Activated naive CD4-positive, alpha-beta T cell treated with anti-CD3 and anti-CD28 coated beads for 36 hours (primary cell): ENCODE measurements around the gene PTDSS2. TPM values are rescaled to one million over a fixed set of nuclear protein-coding genes. Genes with fewer than 3 reads are reported as not detected.

ENCODE experiments used
- CTCF ChIA-PET: fragments of 350-600 bp; sonication (Branson Sonifier 250); formaldehyde crosslinking; loops from one replicate; lab custom pipeline; 2021; ENCODE audit warnings: antibody characterized with exemption; lab: Charles Lee
- DNase-seq: peaks from one replicate; pipeline ENCODE4 v3.0.0-alpha.2; 2020
- H3K27ac Mint-ChIP-seq: one replicate; pipeline ENCODE4 v1.8.0; 2021; ENCODE audit warnings: mild to moderate bottlenecking, mixed read lengths
- H3K27me3 Mint-ChIP-seq: one replicate; pipeline ENCODE4 v1.8.0; 2021; ENCODE audit warnings: low read depth, mixed read lengths
- H3K36me3 Mint-ChIP-seq: one replicate; pipeline ENCODE4 v1.8.0; 2021; ENCODE audit warnings: low read depth, mixed read lengths
- H3K4me1 Mint-ChIP-seq: one replicate; pipeline ENCODE4 v1.8.0; 2021; ENCODE audit warnings: low read depth, mixed read lengths
- H3K4me3 Mint-ChIP-seq: one replicate; pipeline ENCODE4 v1.8.0; 2021; ENCODE audit warnings: mild to moderate bottlenecking, moderate library complexity, mixed read lengths
- H3K9me3 Mint-ChIP-seq: one replicate; pipeline ENCODE4 v1.8.0; 2021; ENCODE audit warnings: mixed read lengths
- intact Hi-C: fragments of 100-400 bp; cut with micrococcal nuclease; formaldehyde crosslinking; loops from one replicate; pipeline ENCODE4 v1.15.1; 2023
- total RNA-seq, 2 experiments: library from RNA; stranded (reverse); gene quantifications; one replicate each; pipeline ENCODE4 v1.2.3, GENCODE V29; 2021

Gene PTDSS2
- total RNA-seq, 2 experiments from 2014 or later = 12.1 to 15.0 TPM

- no peak overlapping the region for H3K4me3 Mint-ChIP-seq
- CTCF ChIA-PET = no interaction called here
Measured at GRCh38 chr11:538431-539051, 88.5 kb downstream of the PTDSS2 start.

GRCh38 chr11:539971-540481 lies 89.9 kb downstream of the PTDSS2 start:
- intact Hi-C loops = no loop called here
- H3K27ac Mint-ChIP-seq = no peak overlapping the region
- CTCF ChIA-PET = no interaction called here
- no peak for DNase-seq
- H3K9me3 Mint-ChIP-seq = no peaks in the 10 kb centered on the region
- no peaks in the 10 kb centered on the region for H3K27me3 Mint-ChIP-seq
- H3K4me1 Mint-ChIP-seq = peaks cover 4% of the 10 kb centered on the region
- no peak overlapping the region for H3K4me3 Mint-ChIP-seq
- H3K36me3 Mint-ChIP-seq = no peaks in the 10 kb centered on the region

More at GRCh38 chr11:538431-539051, 88.5 kb downstream of the PTDSS2 start:
- H3K4me1 Mint-ChIP-seq = peaks cover 7% of the 10 kb centered on the region
- H3K27me3 Mint-ChIP-seq = no peaks in the 10 kb centered on the region
- H3K27ac Mint-ChIP-seq = no peak overlapping the region
- no peaks in the 10 kb centered on the region for H3K36me3 Mint-ChIP-seq
- H3K9me3 Mint-ChIP-seq = no peaks in the 10 kb centered on the region
- DNase-seq = no peak
- intact Hi-C loops = no loop called here

Other genes starting within 250 kb of the PTDSS2 start
- 10 to 100 TPM; 50.4 to 51.6 TPM for gene BET1L, start 242.9 kb upstream of the PTDSS2 start, total RNA-seq
- gene RIC8A, start 242.6 kb upstream of the PTDSS2 start, total RNA-seq = 10 to 100 TPM; 74.9 to 85.0 TPM
- gene SIRT3, start 213.9 kb upstream of the PTDSS2 start, total RNA-seq = 10 to 100 TPM; 16.1 to 20.1 TPM
- 100 to 1,000 TPM; 206 to 210 TPM for gene PSMD13, start 213.3 kb upstream of the PTDSS2 start, total RNA-seq
- 1 to 10 TPM; 1.2 to 1.5 TPM for gene NLRP6, start 171.9 kb upstream of the PTDSS2 start, total RNA-seq
- 100 to 1,000 TPM in 1 of 2 experiments, 10 to 100 TPM in 1; 99.6 to 101 TPM for gene PGGHG, start 161.2 kb upstream of the PTDSS2 start, total RNA-seq
- not detected for gene IFITM5, start 150.8 kb upstream of the PTDSS2 start, total RNA-seq
- gene IFITM2, start 142.5 kb upstream of the PTDSS2 start, total RNA-seq = 100 to 1,000 TPM; 760 to 802 TPM
- 100 to 1,000 TPM; 359 to 378 TPM for gene IFITM1, start 136.2 kb upstream of the PTDSS2 start, total RNA-seq
- 10 to 100 TPM; 54.5 to 56.6 TPM for gene IFITM3, start 129.4 kb upstream of the PTDSS2 start, total RNA-seq
- gene B4GALNT4, start 80.8 kb upstream of the PTDSS2 start, total RNA-seq = 1 to 10 TPM; 4.1 to 5.2 TPM
- not detected for gene PKP3, start 56.1 kb upstream of the PTDSS2 start, total RNA-seq
- gene SIGIRR, start 35.3 kb upstream of the PTDSS2 start, total RNA-seq = 10 to 100 TPM; 38.0 to 38.8 TPM
- 10 to 100 TPM; 28.9 to 31.0 TPM for gene ANO9, start 8.3 kb upstream of the PTDSS2 start, total RNA-seq
- gene RNH1, start 57.0 kb downstream of the PTDSS2 start, total RNA-seq = 100 to 1,000 TPM; 101 to 102 TPM
- gene HRAS, start 85.3 kb downstream of the PTDSS2 start, total RNA-seq = 10 to 100 TPM; 22.0 to 25.8 TPM
- gene LRRC56, start 87.2 kb downstream of the PTDSS2 start, total RNA-seq = 1 to 10 TPM; 1.0 to 1.3 TPM
- 1 to 10 TPM; 4.5 to 5.2 TPM for gene LMNTD2, start 110.5 kb downstream of the PTDSS2 start, total RNA-seq
- gene RASSF7, start 110.7 kb downstream of the PTDSS2 start, total RNA-seq = 1 to 10 TPM; 8.3 to 9.9 TPM
- gene PHRF1, start 126.2 kb downstream of the PTDSS2 start, total RNA-seq = 10 to 100 TPM; 25.6 to 26.1 TPM
- gene IRF7, start 165.7 kb downstream of the PTDSS2 start, total RNA-seq = 10 to 100 TPM; 83.2 to 92.7 TPM
- not detected for gene CDHR5, start 174.7 kb downstream of the PTDSS2 start, total RNA-seq
- gene SCT, start 176.9 kb downstream of the PTDSS2 start, total RNA-seq = not detected
- gene DRD4, start 187.0 kb downstream of the PTDSS2 start, total RNA-seq = 1 to 10 TPM; 1.0 to 1.2 TPM
- 10 to 100 TPM; 57.5 to 67.9 TPM for gene DEAF1, start 244.9 kb downstream of the PTDSS2 start, total RNA-seq
- 1 to 10 TPM; 5.6 to 6.0 TPM for gene TMEM80, start 245.5 kb downstream of the PTDSS2 start, total RNA-seq